Progenitor cell of endocrine pancreas (in vitro differentiated cells): ENCODE data around the gene CTLA4. TPM values are rescaled to one million over a fixed set of nuclear protein-coding genes. Genes with fewer than 3 reads are reported as not detected.

ENCODE experiments used
- DNase-seq: peaks from one replicate; pipeline ENCODE4 v3.0.0; 2021; ENCODE audit warnings: low spot score; ENCODE audit not compliant: unreplicated experiment
- H3K27ac Mint-ChIP-seq: 2 replicates; pipeline ENCODE4 v1.8.0; 2021; ENCODE audit warnings: mild to moderate bottlenecking, moderate library complexity, mixed read lengths
- H3K27me3 Mint-ChIP-seq: 2 replicates; pipeline ENCODE4 v1.8.0; 2021; ENCODE audit warnings: mixed read lengths
- H3K36me3 Mint-ChIP-seq: 2 replicates; pipeline ENCODE4 v1.8.0; 2022; ENCODE audit warnings: mixed read lengths; ENCODE audit not compliant: insufficient read depth
- H3K4me1 Mint-ChIP-seq: 2 replicates; pipeline ENCODE4 v1.8.0; 2021; ENCODE audit warnings: low read depth, mixed read lengths
- H3K4me3 Mint-ChIP-seq: 2 replicates; pipeline ENCODE4 v1.8.0; 2021; ENCODE audit warnings: low read depth, mild to moderate bottlenecking, moderate library complexity, mixed read lengths
- H3K9me3 Mint-ChIP-seq: 2 replicates; pipeline ENCODE4 v1.8.0; 2021; ENCODE audit warnings: low read depth, mixed read lengths
- CTCF ChIP-seq: fragments of 200-600 bp; sonication (generic); IDR thresholded peaks from one replicate; pipeline ENCODE4 v1.5.0; 2021; ENCODE audit warnings: antibody characterized with exemption, mild to moderate bottlenecking; ENCODE audit not compliant: unreplicated experiment
- total RNA-seq: library from RNA; stranded (reverse); gene quantifications from 2 replicates; pipeline ENCODE4 v1.2.1, GENCODE V29; 2021

Gene CTLA4
- total RNA-seq, 1 donor from 2014 or later: not detected

GRCh38 chr2:203904022-203904421 is 36.5 kb downstream of the CTLA4 start:
- Mint-ChIP-seq H3K4me3 (no peak overlapping the region), H3K27me3 (peaks cover 2% of the 10 kb centered on the region), H3K27ac (no peak overlapping the region), H3K36me3 (no peaks in the 10 kb centered on the region), H3K9me3 (peaks cover 16% of the 10 kb centered on the region), H3K4me1 (no peaks in the 10 kb centered on the region)
- no peak for TF ChIP-seq CTCF
- DNase-seq: no peak

- H3K27ac Mint-ChIP-seq: no peak overlapping the region
These were observed 38.1 kb downstream of the CTLA4 start for GRCh38 chr2:203905656-203906055.

GRCh38 chr2:203908066-203908796 is 40.7 kb downstream of the CTLA4 start:
- Mint-ChIP-seq H3K36me3 (no peaks in the 10 kb centered on the region), H3K27me3 (no peaks in the 10 kb centered on the region), H3K4me1 (no peaks in the 10 kb centered on the region), H3K4me3 (no peak overlapping the region), H3K27ac (no peak overlapping the region), H3K9me3 (no peaks in the 10 kb centered on the region)
- no peak for TF ChIP-seq CTCF
- no peak for DNase-seq

More at GRCh38 chr2:203905656-203906055, 38.1 kb downstream of the CTLA4 start:
- no peaks in the 10 kb centered on the region for H3K27me3 Mint-ChIP-seq
- DNase-seq: no peak
- peaks cover 14% of the 10 kb centered on the region for H3K9me3 Mint-ChIP-seq
- H3K36me3 Mint-ChIP-seq: no peaks in the 10 kb centered on the region
- H3K4me3 Mint-ChIP-seq: no peak overlapping the region
- H3K4me1 Mint-ChIP-seq: no peaks in the 10 kb centered on the region
- TF ChIP-seq CTCF: no peak

- no peak overlapping the region for H3K27ac Mint-ChIP-seq
- H3K27me3 Mint-ChIP-seq: no peaks in the 10 kb centered on the region
- H3K4me3 Mint-ChIP-seq: no peak overlapping the region
- H3K4me1 Mint-ChIP-seq: no peaks in the 10 kb centered on the region
- H3K36me3 Mint-ChIP-seq: no peaks in the 10 kb centered on the region
- no peak for TF ChIP-seq CTCF
- no peaks in the 10 kb centered on the region for H3K9me3 Mint-ChIP-seq
- no peak for DNase-seq
These were observed 41.2 kb downstream of the CTLA4 start for GRCh38 chr2:203908797-203909185.

DNA sequence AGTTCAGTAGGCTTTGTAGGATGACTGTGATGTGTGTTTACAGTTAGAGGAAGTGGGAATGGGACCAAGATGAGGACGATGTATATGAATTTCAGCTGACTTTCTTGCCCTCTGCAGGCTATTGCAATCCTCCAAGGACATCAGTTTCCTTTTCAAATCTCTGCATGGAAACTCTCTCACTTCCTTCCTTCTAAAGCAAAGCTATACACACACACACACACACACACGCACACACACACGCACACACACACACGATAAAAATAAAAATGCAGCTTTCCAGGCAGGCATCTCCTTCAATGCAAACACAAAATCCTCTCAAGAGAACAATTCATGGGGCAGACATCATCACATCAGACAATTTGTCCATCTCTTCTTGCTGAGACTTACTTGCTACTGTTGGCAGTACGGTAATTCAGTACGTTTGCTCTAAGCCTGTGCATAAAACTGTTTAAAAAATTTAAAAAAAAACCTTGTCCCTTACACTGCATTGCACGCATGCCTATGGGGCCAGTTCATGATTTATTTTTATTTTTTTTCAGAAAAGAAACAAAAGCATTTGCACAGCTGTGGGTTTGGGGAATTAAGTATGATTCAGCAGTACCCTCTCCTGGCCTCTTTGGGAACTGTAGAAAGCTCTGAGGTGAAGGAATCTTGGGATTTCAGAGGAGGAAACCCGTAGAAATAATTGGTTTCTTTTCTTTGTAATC is 41.8 kb downstream of the CTLA4 start:
- Mint-ChIP-seq H3K27me3 (no peaks in the 10 kb centered on the region), H3K9me3 (no peaks in the 10 kb centered on the region), H3K4me1 (no peaks in the 10 kb centered on the region), H3K27ac (no peak overlapping the region), H3K36me3 (no peaks in the 10 kb centered on the region), H3K4me3 (no peak overlapping the region)
- TF ChIP-seq CTCF: peak; percentile 71
- no peak for DNase-seq
